ENCODE data around the gene ESPN. TPM values are rescaled to one million over a fixed set of nuclear protein-coding genes. Genes with fewer than 3 reads are reported as not detected.

ESPN gene
- total RNA-seq, 1 donor from 2014 or later: 25.7 TPM

GRCh38 chr1:6421266-6421665 lies 3.3 kb upstream of the ESPN start:
- Mint-ChIP-seq H3K4me1 (ENCODE audit: low read depth, unreplicated experiment) (no peaks in the 10 kb centered on the region), H3K27me3 (ENCODE audit: unreplicated experiment) (peaks cover 26% of the 10 kb centered on the region), H3K4me3 (ENCODE audit: unreplicated experiment) (no peak overlapping the region), H3K27ac (ENCODE audit: unreplicated experiment) (no peak overlapping the region), H3K9me3 (ENCODE audit: unreplicated experiment) (peaks cover 14% of the 10 kb centered on the region), H3K36me3 (ENCODE audit: unreplicated experiment) (no peaks in the 10 kb centered on the region)
- TF ChIP-seq CTCF (IDR thresholded peaks at IDR 0.05; ENCODE audit: partially characterized antibody, unreplicated experiment): no peak
- no peak for DNase-seq

GRCh38 chr1:6423321-6423999 lies 1.1 kb upstream of the ESPN start:
- H3K9me3 Mint-ChIP-seq (ENCODE audit: unreplicated experiment): peaks cover 8% of the 10 kb centered on the region
- H3K4me3 Mint-ChIP-seq (ENCODE audit: unreplicated experiment): no peak overlapping the region
- H3K36me3 Mint-ChIP-seq (ENCODE audit: unreplicated experiment): no peaks in the 10 kb centered on the region

GRCh38 chr1:6424000-6424565 lies 493 bp upstream of the ESPN start:
- Mint-ChIP-seq H3K27me3 (ENCODE audit: unreplicated experiment) (peaks cover 21% of the 10 kb centered on the region), H3K9me3 (ENCODE audit: unreplicated experiment) (peaks cover 8% of the 10 kb centered on the region), H3K4me1 (ENCODE audit: low read depth, unreplicated experiment) (peaks cover 2% of the 10 kb centered on the region), H3K4me3 (ENCODE audit: unreplicated experiment) (peak overlapping the region; percentile 52), H3K27ac (ENCODE audit: unreplicated experiment) (no peak overlapping the region), H3K36me3 (ENCODE audit: unreplicated experiment) (no peaks in the 10 kb centered on the region)
- no peak for DNase-seq
- TF ChIP-seq CTCF (IDR thresholded peaks at IDR 0.05; ENCODE audit: partially characterized antibody, unreplicated experiment): no peak

More at GRCh38 chr1:6423321-6423999, 1.1 kb upstream of the ESPN start:
- Mint-ChIP-seq H3K4me1 (ENCODE audit: low read depth, unreplicated experiment) (peaks cover 2% of the 10 kb centered on the region), H3K27ac (ENCODE audit: unreplicated experiment) (peak overlapping the region; percentile 28), H3K27me3 (ENCODE audit: unreplicated experiment) (peaks cover 21% of the 10 kb centered on the region)
- TF ChIP-seq CTCF (IDR thresholded peaks at IDR 0.05; ENCODE audit: partially characterized antibody, unreplicated experiment): peak; percentile 88
- DNase-seq: peak; percentile 73

GRCh38 chr1:6425658-6426057 lies 1.1 kb downstream of the ESPN start:
- no peak for DNase-seq
- Mint-ChIP-seq H3K4me3 (ENCODE audit: unreplicated experiment) (no peak overlapping the region), H3K27me3 (ENCODE audit: unreplicated experiment) (peaks cover 23% of the 10 kb centered on the region), H3K36me3 (ENCODE audit: unreplicated experiment) (no peaks in the 10 kb centered on the region), H3K27ac (ENCODE audit: unreplicated experiment) (no peak overlapping the region), H3K9me3 (ENCODE audit: unreplicated experiment) (peaks cover 8% of the 10 kb centered on the region), H3K4me1 (ENCODE audit: low read depth, unreplicated experiment) (peaks cover 8% of the 10 kb centered on the region)
- TF ChIP-seq CTCF (IDR thresholded peaks at IDR 0.05; ENCODE audit: partially characterized antibody, unreplicated experiment): no peak

- peaks cover 18% of the 10 kb centered on the region for H3K27me3 Mint-ChIP-seq (ENCODE audit: unreplicated experiment)
- H3K27ac Mint-ChIP-seq (ENCODE audit: unreplicated experiment): no peak overlapping the region
- no peaks in the 10 kb centered on the region for H3K36me3 Mint-ChIP-seq (ENCODE audit: unreplicated experiment)
- TF ChIP-seq CTCF (IDR thresholded peaks at IDR 0.05; ENCODE audit: partially characterized antibody, unreplicated experiment): no peak
- no peak overlapping the region for H3K4me3 Mint-ChIP-seq (ENCODE audit: unreplicated experiment)
- H3K4me1 Mint-ChIP-seq (ENCODE audit: low read depth, unreplicated experiment): peaks cover 9% of the 10 kb centered on the region
- peaks cover 5% of the 10 kb centered on the region for H3K9me3 Mint-ChIP-seq (ENCODE audit: unreplicated experiment)
- no peak for DNase-seq
Measured at GRCh38 chr1:6426277-6426971, 1.8 kb downstream of the ESPN start.

All from glutamatergic neuron (in vitro differentiated cells).